HepG2 (cell line): ENCODE results near the gene UCP2. TPM values are rescaled to one million over a fixed set of nuclear protein-coding genes. Genes with fewer than 3 reads are reported as not detected.

Source experiments
- ARID2 ChIP-seq: sonication (generic); formaldehyde crosslinking; IDR thresholded peaks from 2 replicates; pipeline ENCODE4 v1.8.1; 2022; ENCODE audit warnings: mild to moderate bottlenecking, missing genetic modification reagents, borderline replicate concordance
- ARID3A ChIP-seq: IDR thresholded peaks from 2 replicates; pipeline ENCODE4 v1.6.1; 2012; ENCODE audit warnings: low read depth, low read length, improper control_type of control experiment
- EP300 ChIP-seq, 3 experiments: sonication (generic) in 1 of 3; formaldehyde crosslinking in 1 of 3; IDR thresholded peaks; 2 replicates each; pipeline versions ENCODE4 v1.5.1 to v1.6.1; 2011 to 2020; ENCODE audit warnings: low read depth in 2 of 3, low read length in 2 of 3, borderline replicate concordance in 1 of 3, improper control_type of control experiment in 1 of 3, mild to moderate bottlenecking in 1 of 3, missing genetic modification reagents in 1 of 3, moderate library complexity in 1 of 3
- FIP1L1 ChIP-seq: fragments of 200-400 bp; formaldehyde crosslinking; IDR thresholded peaks from 2 replicates; pipeline ENCODE4 v1.6.1; 2018; ENCODE audit warnings: low read depth, mild to moderate bottlenecking, low read length, moderate library complexity, borderline replicate concordance; ENCODE audit not compliant: insufficient read depth
- FOXK2 ChIP-seq: fragments of 450-650 bp; IDR thresholded peaks from 2 replicates; pipeline ENCODE4 v1.6.1; 2016
- GTF3A ChIP-seq: sonication (generic); formaldehyde crosslinking; conservative IDR thresholded peaks from 2 replicates; pipeline ENCODE4 v1.4.0; 2020; ENCODE audit warnings: mild to moderate bottlenecking, missing genetic modification reagents
- KLF15 ChIP-seq: sonication (generic); formaldehyde crosslinking; IDR thresholded peaks from 2 replicates; pipeline ENCODE4 v1.8.1; 2023; ENCODE audit warnings: borderline replicate concordance, mild to moderate bottlenecking, inconsistent platforms, missing genetic modification reagents, mixed read lengths
- KLF16 ChIP-seq, 2 experiments: sonication (generic) in 1 of 2; formaldehyde crosslinking in 1 of 2; IDR thresholded peaks; 2 replicates each; pipeline versions ENCODE4 v1.6.1 to v1.8.0; 2016 to 2023; ENCODE audit warnings: missing genetic modification reagents in 2 of 2, missing compliant biosample characterization in 1 of 2
- MIXL1 ChIP-seq: IDR thresholded peaks from 2 replicates; pipeline ENCODE4 v1.6.1; 2016
- NCOA1 ChIP-seq: sonication (generic); formaldehyde crosslinking; IDR thresholded peaks from 2 replicates; pipeline ENCODE4 v1.9.0; 2021; ENCODE audit warnings: missing genetic modification reagents
- NFIC ChIP-seq: IDR thresholded peaks from 2 replicates; pipeline ENCODE4 v1.6.1; 2012; ENCODE audit warnings: mild to moderate bottlenecking, low read length, inconsistent platforms
- PITX1 ChIP-seq: sonication (generic); formaldehyde crosslinking; IDR thresholded peaks from 2 replicates; pipeline ENCODE4 v1.5.1; 2020; ENCODE audit warnings: mild to moderate bottlenecking, missing genetic modification reagents
- RARA ChIP-seq: IDR thresholded peaks from 2 replicates; pipeline ENCODE4 v1.6.1; 2016; ENCODE audit warnings: missing genetic modification reagents, missing compliant biosample characterization
- RNF219 ChIP-seq: sonication (generic); formaldehyde crosslinking; IDR thresholded peaks from 2 replicates; pipeline ENCODE4 v1.5.0; 2020; ENCODE audit warnings: mild to moderate bottlenecking, missing genetic modification reagents
- TFE3 ChIP-seq: IDR thresholded peaks from 2 replicates; pipeline ENCODE4 v1.6.1; 2016
- TGIF2 ChIP-seq: IDR thresholded peaks from 2 replicates; pipeline ENCODE4 v1.6.1; 2016; ENCODE audit warnings: control low read depth, missing compliant biosample characterization
- YEATS4 ChIP-seq: sonication (generic); formaldehyde crosslinking; IDR thresholded peaks from 2 replicates; pipeline ENCODE4 v1.4.0; 2020; ENCODE audit warnings: missing genetic modification reagents, borderline replicate concordance
- ZFX ChIP-seq: sonication (generic); formaldehyde crosslinking; IDR thresholded peaks from 2 replicates; pipeline ENCODE4 v1.4.0; 2020; ENCODE audit warnings: mild to moderate bottlenecking, low read depth, missing genetic modification reagents, moderate library complexity
- ZFY ChIP-seq: sonication (generic); formaldehyde crosslinking; IDR thresholded peaks from 2 replicates; pipeline ENCODE4 v1.4.0; 2020; ENCODE audit warnings: missing genetic modification reagents
- ZNF430 ChIP-seq: sonication (generic); formaldehyde crosslinking; IDR thresholded peaks from 2 replicates; pipeline ENCODE4 v1.9.0; 2021; ENCODE audit warnings: mild to moderate bottlenecking, missing genetic modification reagents
- ZNF672 ChIP-seq: sonication (generic); formaldehyde crosslinking; IDR thresholded peaks from 2 replicates; pipeline ENCODE4 v1.8.1; 2022; ENCODE audit warnings: missing genetic modification reagents
- ZNF704 ChIP-seq: sonication (generic); formaldehyde crosslinking; IDR thresholded peaks from 2 replicates; pipeline ENCODE4 v1.8.1; 2023; ENCODE audit warnings: mild to moderate bottlenecking, inconsistent platforms, moderate library complexity, missing genetic modification reagents, borderline replicate concordance
- ZNF816 ChIP-seq: sonication (generic); formaldehyde crosslinking; IDR thresholded peaks from 2 replicates; pipeline ENCODE4 v1.8.0; 2022; ENCODE audit warnings: missing genetic modification reagents, mild to moderate bottlenecking, borderline replicate concordance
- ZNF850 ChIP-seq: sonication (generic); formaldehyde crosslinking; conservative IDR thresholded peaks from 2 replicates; pipeline ENCODE4 v1.9.0; 2021; ENCODE audit warnings: mild to moderate bottlenecking, missing genetic modification reagents
- polyA plus RNA-seq, 8 experiments: library from polyadenylated mRNA; depleted of rRNA in 3 of 8; stranded (reverse) in 7 of 8; unstranded in 1 of 8; fragments of >200 nt; fragmentation: Illumina TruSeq in 4 of 8; extraction: Trizol in 4 of 8; gene quantifications; 2 replicates each; pipeline versions ENCODE4 v1.2.1 to v1.2.3, GENCODE V29; 2011 to 2016; ENCODE audit warnings: low read depth in 4 of 8, missing spikeins in 1 of 8, mixed read lengths in 1 of 8; ENCODE audit not compliant: insufficient read depth in 1 of 8
- total RNA-seq, 5 experiments: library from RNA; depleted of rRNA; stranded (reverse); fragments of >200 nt; fragmentation: Illumina TruSeq; extraction: Trizol; gene quantifications; 2 replicates each; pipeline ENCODE4 v1.2.3, GENCODE V29; 2016; ENCODE audit warnings: low read depth in 1 of 5

Gene UCP2
- total and polyA plus RNA-seq, 2 of the 13 experiments (the other 11 are each of a cell fraction or from before 2014, with no cell fraction given): 2.7 to 3.2 TPM

- TF ChIP-seq RNF219 (CRISPR knock-in tag): no peak
- TF ChIP-seq YEATS4 (CRISPR knock-in tag): peak; percentile 77
- no peak for TF ChIP-seq KLF15 (CRISPR knock-in tag)
- peak; percentile 92 for TF ChIP-seq FOXK2
- TF ChIP-seq ZNF704 (CRISPR knock-in tag): peak; percentile 23; the same call in 1 of the 2 replicates
- no peak for TF ChIP-seq TGIF2
- TF ChIP-seq ARID2: peak; percentile 40; the same call in 1 of the 2 replicates
- peak in 1 of 2 experiments; percentile 88; a peak in 2 of 4 replicates for TF ChIP-seq EP300 (IDR thresholded peaks at IDR 0.05; ENCODE audit: low read depth in 2 of 2, low read length in 2 of 2)
- no peak for TF ChIP-seq EP300 (CRISPR knock-in tag; IDR thresholded peaks at IDR 0.05; ENCODE audit: borderline replicate concordance)
- TF ChIP-seq NFIC: peak; percentile 69; the same call in 1 of the 2 replicates
- TF ChIP-seq ZNF672 (CRISPR knock-in tag): no peak
- TF ChIP-seq KLF16 (CRISPR knock-in tag; IDR thresholded peaks at IDR 0.05): no peak
- no peak for TF ChIP-seq NCOA1 (CRISPR knock-in tag)
- TF ChIP-seq RARA: peak; percentile 73
- no peak for TF ChIP-seq FIP1L1
- TF ChIP-seq ZNF850 (CRISPR knock-in tag): no peak
- TF ChIP-seq MIXL1 (CRISPR knock-in tag): no peak
- peak; percentile 76 for TF ChIP-seq ZFY (CRISPR knock-in tag)
- TF ChIP-seq PITX1 (CRISPR knock-in tag): peak; percentile 57; the same call in 1 of the 2 replicates
- no peak for TF ChIP-seq ZNF430 (CRISPR knock-in tag)
- TF ChIP-seq ZFX: peak; percentile 78
- no peak for TF ChIP-seq TFE3 (CRISPR knock-in tag)
- 0 out of 2 replicates have a peak, but pooled peaks have one; percentile 43 for TF ChIP-seq ARID3A
- TF ChIP-seq GTF3A (CRISPR knock-in tag): no peak
- peak; percentile 70; the same call in 1 of the 2 replicates for TF ChIP-seq ZNF816 (CRISPR knock-in tag)
These were observed 35.8 kb upstream of the UCP2 start (continued) for GRCh38 chr11:74018331-74019005.
